Measurements from ENCODE around the gene PDCL2. TPM values are rescaled to one million over a fixed set of nuclear protein-coding genes. Genes with fewer than 3 reads are reported as not detected.

The PDCL2 gene
- total and polyA plus RNA-seq, 10 of the 15 experiments (the other 5 are each of a cell fraction or from before 2014, with no cell fraction given), result not detected

DNA sequence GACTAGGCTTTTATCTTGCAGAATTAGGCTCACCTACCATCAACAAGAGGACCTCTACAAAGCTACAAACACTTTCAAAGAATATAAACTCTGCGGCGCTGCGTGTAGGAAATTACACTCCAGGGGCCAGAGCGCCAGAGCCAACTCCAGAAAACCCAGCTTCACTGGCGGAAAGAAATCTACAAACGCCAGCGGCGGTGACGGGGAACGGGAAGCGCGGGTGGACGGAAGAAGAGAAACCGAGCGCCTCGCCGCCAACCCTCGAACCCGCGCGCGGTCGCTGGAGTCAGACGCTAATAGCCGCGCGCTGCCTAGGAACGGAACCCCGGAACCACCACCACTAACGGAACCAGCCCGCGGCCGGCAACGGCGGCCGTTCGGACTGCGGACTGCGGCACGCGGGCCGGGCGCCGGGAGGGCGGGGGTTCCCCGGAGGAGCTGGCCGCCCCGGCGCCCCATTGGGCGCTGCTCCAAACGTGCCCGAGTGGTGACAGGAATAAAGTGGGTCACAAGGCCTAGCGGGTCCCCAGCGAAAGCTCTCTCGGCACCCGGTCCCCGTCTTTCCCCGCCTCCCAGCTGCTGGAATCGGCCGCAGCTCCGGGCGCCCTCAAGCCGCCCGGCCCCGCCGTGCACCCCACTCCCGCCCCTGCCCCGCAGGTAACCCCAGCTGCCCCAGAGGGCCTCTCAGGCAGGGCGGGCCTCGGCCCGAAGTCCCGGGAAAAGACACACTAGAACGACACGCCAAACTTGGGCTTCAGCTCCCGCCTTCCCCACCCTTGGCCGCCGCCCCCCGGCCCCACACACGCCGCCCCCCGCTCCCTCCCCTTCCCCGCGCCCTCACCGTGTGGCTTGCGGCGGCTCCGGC is 46.2 kb downstream of the PDCL2 start (continued):
- TF ChIP-seq, protein P1, sequence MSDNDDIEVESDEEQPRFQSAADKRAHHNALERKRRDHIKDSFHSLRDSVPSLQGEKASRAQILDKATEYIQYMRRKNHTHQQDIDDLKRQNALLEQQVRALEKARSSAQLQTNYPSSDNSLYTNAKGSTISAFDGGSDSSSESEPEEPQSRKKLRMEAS (IDR thresholded peaks at IDR 0.05; ENCODE audit: low read depth, low read length), result peak; percentile 33; the same call in 1 of the 2 replicates
- TF ChIP-seq RELA (IDR thresholded peaks at IDR 0.05; ENCODE audit: borderline replicate concordance, partially characterized antibody) (peak; percentile 58), TAF1 (IDR thresholded peaks at IDR 0.05; ENCODE audit: borderline replicate concordance, low read depth, low read length) (peak; percentile 57; the same call in 1 of the 2 replicates), CHD2 (IDR thresholded peaks at IDR 0.05; ENCODE audit: borderline replicate concordance, low read depth, low read length) (peak; percentile 46; the same call in 1 of the 2 replicates), CEBPB (IDR thresholded peaks at IDR 0.05; ENCODE audit: borderline replicate concordance in 1 of 2, low read depth in 2 of 2, low read length in 2 of 2) (no peak), YY1 (IDR thresholded peaks at IDR 0.05; ENCODE audit: low read depth, low read length) (peak; percentile 37; the same call in 1 of the 2 replicates), GABPA (IDR thresholded peaks at IDR 0.05; ENCODE audit: low read depth) (peak; percentile 72), NR2C1 (IDR thresholded peaks at IDR 0.05) (peak; percentile 47; the same call in 1 of the 2 replicates), NR2F1 (conservative IDR thresholded peaks at IDR 0.05) (peak; percentile 56), CBX5 (IDR thresholded peaks at IDR 0.05; ENCODE audit: low read depth) (peak; percentile 41; the same call in 1 of the 2 replicates), FOXM1 (IDR thresholded peaks at IDR 0.05; ENCODE audit: low read depth, low read length) (0 out of 2 replicates have a peak, but pooled peaks have one; percentile 32), KAT2A (conservative IDR thresholded peaks at IDR 0.05; ENCODE audit: control insufficient read depth, low read depth, low read length) (no peak), FOS (IDR thresholded peaks at IDR 0.05; ENCODE audit: borderline replicate concordance, extremely low read depth, insufficient read length) (no peak), JUND (IDR thresholded peaks at IDR 0.05; ENCODE audit: low read depth, low read length) (0 out of 2 replicates have a peak, but pooled peaks have one; percentile 31), TBL1XR1 (IDR thresholded peaks at IDR 0.05; ENCODE audit: low read depth, low read length) (peak; percentile 39; the same call in 1 of the 2 replicates), ASH2L (IDR thresholded peaks at IDR 0.05; ENCODE audit: borderline replicate concordance, low read depth) (peak; percentile 51; the same call in 1 of the 2 replicates), ZNF24 (IDR thresholded peaks at IDR 0.05) (no peak), JUNB (IDR thresholded peaks at IDR 0.05) (no peak), EED (IDR thresholded peaks at IDR 0.05; ENCODE audit: low read depth) (peak; percentile 66), STAT3 (IDR thresholded peaks at IDR 0.05; ENCODE audit: low read depth, low read length) (no peak), RFX5 (IDR thresholded peaks at IDR 0.05; ENCODE audit: low read depth, low read length) (no peak), GATAD2B (conservative IDR thresholded peaks at IDR 0.05; ENCODE audit: low read depth) (peak; percentile 91), HCFC1 (IDR thresholded peaks at IDR 0.05; ENCODE audit: low read length) (peak; percentile 65), CBX3 (IDR thresholded peaks at IDR 0.05; ENCODE audit: borderline replicate concordance, low read depth) (no peak), CREB1 (IDR thresholded peaks at IDR 0.05; ENCODE audit: low read depth) (peak; percentile 34; the same call in 1 of the 2 replicates)
- TF ChIP-seq, protein P2, sequence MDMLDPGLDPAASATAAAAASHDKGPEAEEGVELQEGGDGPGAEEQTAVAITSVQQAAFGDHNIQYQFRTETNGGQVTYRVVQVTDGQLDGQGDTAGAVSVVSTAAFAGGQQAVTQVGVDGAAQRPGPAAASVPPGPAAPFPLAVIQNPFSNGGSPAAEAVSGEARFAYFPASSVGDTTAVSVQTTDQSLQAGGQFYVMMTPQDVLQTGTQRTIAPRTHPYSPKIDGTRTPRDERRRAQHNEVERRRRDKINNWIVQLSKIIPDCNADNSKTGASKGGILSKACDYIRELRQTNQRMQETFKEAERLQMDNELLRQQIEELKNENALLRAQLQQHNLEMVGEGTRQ (IDR thresholded peaks at IDR 0.05; ENCODE audit: borderline replicate concordance, low read depth, low read length), result no peak
- TF ChIP-seq, protein P3, sequence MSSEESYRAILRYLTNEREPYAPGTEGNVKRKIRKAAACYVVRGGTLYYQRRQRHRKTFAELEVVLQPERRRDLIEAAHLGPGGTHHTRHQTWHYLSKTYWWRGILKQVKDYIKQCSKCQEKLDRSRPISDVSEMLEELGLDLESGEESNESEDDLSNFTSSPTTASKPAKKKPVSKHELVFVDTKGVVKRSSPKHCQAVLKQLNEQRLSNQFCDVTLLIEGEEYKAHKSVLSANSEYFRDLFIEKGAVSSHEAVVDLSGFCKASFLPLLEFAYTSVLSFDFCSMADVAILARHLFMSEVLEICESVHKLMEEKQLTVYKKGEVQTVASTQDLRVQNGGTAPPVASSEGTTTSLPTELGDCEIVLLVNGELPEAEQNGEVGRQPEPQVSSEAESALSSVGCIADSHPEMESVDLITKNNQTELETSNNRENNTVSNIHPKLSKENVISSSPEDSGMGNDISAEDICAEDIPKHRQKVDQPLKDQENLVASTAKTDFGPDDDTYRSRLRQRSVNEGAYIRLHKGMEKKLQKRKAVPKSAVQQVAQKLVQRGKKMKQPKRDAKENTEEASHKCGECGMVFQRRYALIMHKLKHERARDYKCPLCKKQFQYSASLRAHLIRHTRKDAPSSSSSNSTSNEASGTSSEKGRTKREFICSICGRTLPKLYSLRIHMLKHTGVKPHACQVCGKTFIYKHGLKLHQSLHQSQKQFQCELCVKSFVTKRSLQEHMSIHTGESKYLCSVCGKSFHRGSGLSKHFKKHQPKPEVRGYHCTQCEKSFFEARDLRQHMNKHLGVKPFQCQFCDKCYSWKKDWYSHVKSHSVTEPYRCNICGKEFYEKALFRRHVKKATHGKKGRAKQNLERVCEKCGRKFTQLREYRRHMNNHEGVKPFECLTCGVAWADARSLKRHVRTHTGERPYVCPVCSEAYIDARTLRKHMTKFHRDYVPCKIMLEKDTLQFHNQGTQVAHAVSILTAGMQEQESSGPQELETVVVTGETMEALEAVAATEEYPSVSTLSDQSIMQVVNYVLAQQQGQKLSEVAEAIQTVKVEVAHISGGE (CRISPR knock-in tag; IDR thresholded peaks at IDR 0.05), result peak; percentile 89
